GM23248 (cell line): Measurements from ENCODE around the gene PMP22. TPM values are rescaled to one million over a fixed set of nuclear protein-coding genes. Genes with fewer than 3 reads are reported as not detected.

ENCODE experiments used
- DNase-seq: peaks from one replicate; pipeline ENCODE4 v3.0.0-alpha.2; 2015
- H2AFZ ChIP-seq: fragments of 200-600 bp; sonication (generic); 2 replicates; pipeline ENCODE4 v1.6.1; 2016; ENCODE audit warnings: antibody characterized with exemption
- H3F3A ChIP-seq: fragments of 200-600 bp; sonication (generic); 2 replicates; pipeline ENCODE4 v1.6.1; 2016; ENCODE audit warnings: mild to moderate bottlenecking, antibody characterized with exemption, mixed run types; ENCODE audit not compliant: insufficient read depth
- H3K27ac ChIP-seq: fragments of 200-600 bp; sonication (generic); 2 replicates; pipeline ENCODE4 v1.5.1; 2016; ENCODE audit warnings: mild to moderate bottlenecking
- H3K27me3 ChIP-seq: fragments of 200-600 bp; sonication (generic); replicated peaks from 2 replicates; pipeline ENCODE4 v1.6.1; 2016; ENCODE audit warnings: mild to moderate bottlenecking; ENCODE audit not compliant: insufficient read depth
- H3K36me3 ChIP-seq: fragments of 200-600 bp; sonication (generic); 2 replicates; pipeline ENCODE4 v1.6.1; 2016; ENCODE audit warnings: low read depth, mild to moderate bottlenecking
- H3K4me1 ChIP-seq: fragments of 200-600 bp; sonication (generic); 2 replicates; pipeline ENCODE4 v1.6.1; 2016; ENCODE audit warnings: mild to moderate bottlenecking; ENCODE audit not compliant: insufficient read depth
- H3K4me2 ChIP-seq: fragments of 200-600 bp; sonication (generic); one replicate; pipeline ENCODE4 v1.6.1; 2016; ENCODE audit warnings: mild to moderate bottlenecking; ENCODE audit not compliant: unreplicated experiment
- H3K4me3 ChIP-seq: fragments of 200-600 bp; sonication (generic); 2 replicates; pipeline ENCODE4 v1.5.1; 2016; ENCODE audit warnings: mild to moderate bottlenecking
- H3K79me2 ChIP-seq: fragments of 200-600 bp; sonication (generic); 2 replicates; pipeline ENCODE4 v1.6.1; 2016; ENCODE audit warnings: mild to moderate bottlenecking; ENCODE audit not compliant: insufficient read depth
- H3K9ac ChIP-seq: fragments of 200-600 bp; sonication (generic); 2 replicates; pipeline ENCODE4 v1.6.1; 2016; ENCODE audit warnings: mild to moderate bottlenecking
- H3K9me2 ChIP-seq: fragments of 200-600 bp; sonication (generic); 2 replicates; pipeline ENCODE4 v1.6.1; 2016; ENCODE audit warnings: mixed run types, mild to moderate bottlenecking, moderate library complexity; ENCODE audit not compliant: insufficient read depth
- H3K9me3 ChIP-seq: fragments of 200-600 bp; sonication (generic); one replicate; pipeline ENCODE4 v1.6.1; 2017; ENCODE audit warnings: low read depth
- H4K20me1 ChIP-seq: fragments of 200-600 bp; sonication (generic); 2 replicates; pipeline ENCODE4 v1.6.0; 2016; ENCODE audit not compliant: insufficient read depth
- EZH2 ChIP-seq: fragments of 200-600 bp; sonication (generic); IDR thresholded peaks from 2 replicates; pipeline ENCODE4 v1.6.1; 2018; ENCODE audit warnings: antibody characterized with exemption, mild to moderate bottlenecking; ENCODE audit not compliant: insufficient read depth, poor library complexity, severe bottlenecking
- EZH2phosphoT487 ChIP-seq: fragments of 200-600 bp; sonication (generic); IDR thresholded peaks from 2 replicates; pipeline ENCODE4 v1.6.1; 2018; ENCODE audit warnings: antibody characterized with exemption, moderate library complexity, mild to moderate bottlenecking, low read depth; ENCODE audit not compliant: insufficient read depth
- WGBS, 2 experiments: methylation state at CpG; one replicate each; pipeline ENCODE4 v1.1.6; 2015 to 2017; ENCODE audit warnings: low lambda C conversion rate in 2 of 2, low coverage in 1 of 2; ENCODE audit errors: missing lambda C conversion rate in 2 of 2; 5-methylcytosine and 5-hydroxymethylcytosine counted together
- in situ Hi-C: fragments of 300-500 bp; cut with MboI; formaldehyde crosslinking; loops from 2 replicates; pipeline ENCODE4 v1.15.0; 2020
- polyA plus RNA-seq: library from polyadenylated mRNA; unstranded; fragments of >200 nt; fragmentation: Nextera tagmentation; extraction: Ambion mirVana; gene quantifications from 2 replicates; pipeline ENCODE4 v1.2.1, GENCODE V29; 2016
- total RNA-seq: library from RNA; depleted of rRNA; stranded (reverse); fragments of >200 nt; shearing (Covaris generic); gene quantifications from 2 replicates; pipeline ENCODE4 v1.2.3, GENCODE V29; 2014

Gene PMP22
- total and polyA plus RNA-seq, 2 experiments from 2014 or later, result 67.2 to 124 TPM

GRCh38 chr17:15263206-15263579, 1.9 kb downstream of the PMP22 start:
- H3K9me2 ChIP-seq, result no peaks in the 10 kb centered on the region
- H2AFZ ChIP-seq, result peak overlapping the region; percentile 86
- no peaks in the 10 kb centered on the region for H4K20me1 ChIP-seq
- no peaks in the 10 kb centered on the region for H3K9me3 ChIP-seq
- 1 to 2% methylated on average over 12 to 17 of the region's 17 CpGs for WGBS, 2 experiments
- peak overlapping the region; percentile 93 for H3K9ac ChIP-seq
- H3K4me1 ChIP-seq, result peaks cover 15% of the 10 kb centered on the region
- TF ChIP-seq EZH2 (no peak), EZH2phosphoT487 (no peak)
- peak overlapping the region; percentile 90 for H3K27ac ChIP-seq
- peaks cover 3% of the 10 kb centered on the region; the same call in 1 of the 2 replicates for H3K27me3 ChIP-seq
- in situ Hi-C loops, result loop anchor here (10.0 kb wide), 2 partner anchors 112 to 142 kb away; no protein-coding TSS in a partner anchor
- peak overlapping the region; percentile 94 for H3K4me3 ChIP-seq
- DNase-seq, result peak; percentile 94
- H3K4me2 ChIP-seq, result peak overlapping the region; percentile 99
- H3K79me2 ChIP-seq, result peaks cover 31% of the 10 kb centered on the region
- H3F3A ChIP-seq, result peaks cover 17% of the 10 kb centered on the region
- no peaks in the 10 kb centered on the region for H3K36me3 ChIP-seq

GRCh38 chr17:15262291-15263205, 2.6 kb downstream of the PMP22 start:
- Histone ChIP-seq H3K9me2 (no peaks in the 10 kb centered on the region), H3K9me3 (no peaks in the 10 kb centered on the region), H3K4me2 (peak overlapping the region; percentile 99), H3K27me3 (no peaks in the 10 kb centered on the region), H3K4me1 (peaks cover 18% of the 10 kb centered on the region), H4K20me1 (no peaks in the 10 kb centered on the region), H3K4me3 (peak overlapping the region; percentile 94), H3K9ac (peak overlapping the region; percentile 93), H3K27ac (peak overlapping the region; percentile 90), H3F3A (peaks cover 24% of the 10 kb centered on the region), H3K79me2 (peaks cover 36% of the 10 kb centered on the region), H2AFZ (peak overlapping the region; percentile 86), H3K36me3 (no peaks in the 10 kb centered on the region)
- DNase-seq, result peak; percentile 96
- WGBS, 2 experiments, result 0 to 2% methylated on average over 57 of the region's 60 CpGs
- in situ Hi-C loops, result loop anchor here (10.0 kb wide), 2 partner anchors 112 to 142 kb away; no protein-coding TSS in a partner anchor
- TF ChIP-seq EZH2phosphoT487, result no peak
- TF ChIP-seq EZH2, result no peak

- Histone ChIP-seq H3K79me2 (peaks cover 39% of the 10 kb centered on the region), H3K4me2 (peak overlapping the region; percentile 99), H3K36me3 (peaks cover 2% of the 10 kb centered on the region; the same call in 1 of the 2 replicates), H3K9me3 (no peaks in the 10 kb centered on the region), H4K20me1 (no peaks in the 10 kb centered on the region), H3K4me3 (peak overlapping the region; percentile 94), H3K27me3 (no peaks in the 10 kb centered on the region), H3K9ac (peak overlapping the region; percentile 93), H3K27ac (peak overlapping the region; percentile 90), H3K4me1 (peaks cover 24% of the 10 kb centered on the region), H3K9me2 (no peaks in the 10 kb centered on the region), H2AFZ (peak overlapping the region; percentile 86), H3F3A (peaks cover 28% of the 10 kb centered on the region)
- in situ Hi-C loops, result loop anchor here (10.0 kb wide), 2 partner anchors 113 to 143 kb away; no protein-coding TSS in a partner anchor
- TF ChIP-seq EZH2phosphoT487, result no peak
- TF ChIP-seq EZH2, result no peak
- peak; percentile 60 for DNase-seq
- WGBS, 2 experiments, result 0 to 2% methylated on average over 9 of the region's 9 CpGs
Observed at GRCh38 chr17:15261802-15262290, 3.3 kb downstream of the PMP22 start.

GRCh38 chr17:15261258-15261801, 3.8 kb downstream of the PMP22 start:
- peaks cover 29% of the 10 kb centered on the region for H3K4me1 ChIP-seq
- peaks cover 7% of the 10 kb centered on the region; the same call in 1 of the 2 replicates for H3K36me3 ChIP-seq
- peak overlapping the region; percentile 93 for H3K9ac ChIP-seq
- H3F3A ChIP-seq, result peaks cover 33% of the 10 kb centered on the region
- DNase-seq, result peak; percentile 89
- H3K27me3 ChIP-seq, result no peaks in the 10 kb centered on the region
- in situ Hi-C loops, result loop anchor here (10.0 kb wide), 2 partner anchors 113 to 143 kb away; no protein-coding TSS in a partner anchor
- WGBS, 2 experiments, result 1 to 3% methylated on average over 30 to 31 of the region's 32 CpGs
- H3K4me2 ChIP-seq, result peak overlapping the region; percentile 99
- no peaks in the 10 kb centered on the region for H3K9me2 ChIP-seq
- H3K9me3 ChIP-seq, result no peaks in the 10 kb centered on the region
- TF ChIP-seq EZH2 (no peak), EZH2phosphoT487 (no peak)
- H3K79me2 ChIP-seq, result peaks cover 44% of the 10 kb centered on the region
- H4K20me1 ChIP-seq, result no peaks in the 10 kb centered on the region
- peak overlapping the region; percentile 94 for H3K4me3 ChIP-seq
- H2AFZ ChIP-seq, result peak overlapping the region; percentile 86
- H3K27ac ChIP-seq, result peak overlapping the region; percentile 90
